ENCODE measurements around the gene BIRC7. TPM values are rescaled to one million over a fixed set of nuclear protein-coding genes. Genes with fewer than 3 reads are reported as not detected.

The BIRC7 gene
- total RNA-seq, 1 donor from 2014 or later, result 6.9 TPM

- H3K27me3 Mint-ChIP-seq (ENCODE audit: low read depth), result peaks cover 2% of the 10 kb centered on the region
- TF ChIP-seq CTCF (conservative IDR thresholded peaks at IDR 0.05), result no peak
- no peaks in the 10 kb centered on the region for H3K9me3 Mint-ChIP-seq
- DNase-seq (ENCODE audit: low read depth, low spot score), result no peak
- no peak overlapping the region for H3K27ac Mint-ChIP-seq (ENCODE audit: unreplicated experiment)
- H3K36me3 Mint-ChIP-seq (ENCODE audit: low read depth), result peaks cover 4% of the 10 kb centered on the region
- peaks cover 49% of the 10 kb centered on the region for H3K4me1 Mint-ChIP-seq
- no peak overlapping the region for H3K4me3 Mint-ChIP-seq
Observed at GRCh38 chr20:63258781-63259180, 23.1 kb downstream of the BIRC7 start.

- H3K4me1 Mint-ChIP-seq, result peaks cover 58% of the 10 kb centered on the region
- H3K27ac Mint-ChIP-seq (ENCODE audit: unreplicated experiment), result peak overlapping the region; percentile 57
- peak overlapping the region; percentile 74 for H3K4me3 Mint-ChIP-seq
- no peak for TF ChIP-seq CTCF (conservative IDR thresholded peaks at IDR 0.05)
- DNase-seq (ENCODE audit: low read depth, low spot score), result no peak
- H3K36me3 Mint-ChIP-seq (ENCODE audit: low read depth), result peaks cover 4% of the 10 kb centered on the region
- no peaks in the 10 kb centered on the region for H3K9me3 Mint-ChIP-seq
- H3K27me3 Mint-ChIP-seq (ENCODE audit: low read depth), result peaks cover 2% of the 10 kb centered on the region
Observed at GRCh38 chr20:63259734-63260460, 24.2 kb downstream of the BIRC7 start.

GRCh38 chr20:63260521-63260920 is 24.8 kb downstream of the BIRC7 start:
- Mint-ChIP-seq H3K4me3 (no peak overlapping the region), H3K27me3 (ENCODE audit: low read depth) (peaks cover 1% of the 10 kb centered on the region), H3K36me3 (ENCODE audit: low read depth) (peaks cover 4% of the 10 kb centered on the region), H3K9me3 (no peaks in the 10 kb centered on the region), H3K27ac (ENCODE audit: unreplicated experiment) (no peak overlapping the region), H3K4me1 (peaks cover 52% of the 10 kb centered on the region)
- no peak for DNase-seq (ENCODE audit: low read depth, low spot score)
- TF ChIP-seq CTCF (conservative IDR thresholded peaks at IDR 0.05), result no peak

- H3K36me3 Mint-ChIP-seq (ENCODE audit: low read depth), result peaks cover 4% of the 10 kb centered on the region
- no peaks in the 10 kb centered on the region for H3K9me3 Mint-ChIP-seq
- peaks cover 46% of the 10 kb centered on the region for H3K4me1 Mint-ChIP-seq
- peak overlapping the region; percentile 39 for H3K4me3 Mint-ChIP-seq
- TF ChIP-seq CTCF (conservative IDR thresholded peaks at IDR 0.05), result no peak
- H3K27ac Mint-ChIP-seq (ENCODE audit: unreplicated experiment), result peak overlapping the region; percentile 93
- H3K27me3 Mint-ChIP-seq (ENCODE audit: low read depth), result no peaks in the 10 kb centered on the region
- DNase-seq (ENCODE audit: low read depth, low spot score), result no peak
Observed at GRCh38 chr20:63261060-63261794, 25.5 kb downstream of the BIRC7 start.

GRCh38 chr20:63261795-63262528 is 26.3 kb downstream of the BIRC7 start:
- no peak for DNase-seq (ENCODE audit: low read depth, low spot score)
- peaks cover 2% of the 10 kb centered on the region for H3K36me3 Mint-ChIP-seq (ENCODE audit: low read depth)
- peak overlapping the region; percentile 93 for H3K27ac Mint-ChIP-seq (ENCODE audit: unreplicated experiment)
- H3K9me3 Mint-ChIP-seq, result no peaks in the 10 kb centered on the region
- peaks cover 44% of the 10 kb centered on the region for H3K4me1 Mint-ChIP-seq
- no peak for TF ChIP-seq CTCF (conservative IDR thresholded peaks at IDR 0.05)
- H3K4me3 Mint-ChIP-seq, result peak overlapping the region; percentile 39
- H3K27me3 Mint-ChIP-seq (ENCODE audit: low read depth), result no peaks in the 10 kb centered on the region
